GM18505 (cell line): ENCODE measurements around the gene BOD1.

Experiments
- ATAC-seq: cut with Tn5 transposase; IDR thresholded peaks from one replicate; pipeline ENCODE4 v1.9.1; 2021; ENCODE audit not compliant: unreplicated experiment
- POLR2A ChIP-seq: IDR thresholded peaks from 4 replicates; pipeline ENCODE4 v1.6.1; 2011; ENCODE audit warnings: borderline replicate concordance; ENCODE audit not compliant: insufficient read depth, insufficient read length; ENCODE audit errors: extremely low read depth

The BOD1 gene

GRCh38 chr5:173646692-173647091 lies 30.2 kb upstream of the BOD1 start:
- no peak for TF ChIP-seq POLR2A
- no peak for ATAC-seq

DNA sequence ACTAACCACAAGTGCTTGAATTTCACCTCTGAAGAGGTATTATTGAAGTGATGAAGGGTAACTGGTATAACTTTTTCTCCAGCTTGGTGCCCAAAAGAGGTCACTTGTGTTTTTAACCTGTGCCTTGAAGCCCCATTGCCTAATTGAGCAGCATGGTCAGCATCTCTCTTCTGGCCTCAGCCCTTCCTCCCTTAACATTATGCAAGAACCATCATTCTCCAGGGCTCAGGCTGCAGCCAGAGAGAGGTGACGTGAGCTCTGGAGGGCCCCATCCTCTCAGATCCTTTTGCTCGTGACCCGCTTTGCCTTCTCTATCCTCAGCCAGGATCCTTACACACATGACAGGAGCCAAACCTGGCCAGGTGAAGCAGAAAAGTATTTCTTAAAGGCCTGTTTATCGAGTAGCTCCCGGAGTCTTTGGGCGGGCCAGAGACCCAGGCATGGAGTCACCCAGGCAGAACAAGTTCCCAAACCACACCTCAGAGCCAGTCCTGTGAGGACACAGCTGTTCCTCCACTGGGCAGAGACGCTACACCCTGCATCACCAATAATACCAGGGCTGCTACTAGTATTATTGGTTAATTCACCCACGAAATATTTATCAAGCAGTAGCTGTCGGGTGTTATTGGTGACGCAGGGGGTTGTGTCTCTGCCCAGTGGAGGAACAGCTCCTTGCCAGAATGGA lies 29.6 kb upstream of the BOD1 start:
- TF ChIP-seq POLR2A = no peak
- ATAC-seq = no peak

DNA sequence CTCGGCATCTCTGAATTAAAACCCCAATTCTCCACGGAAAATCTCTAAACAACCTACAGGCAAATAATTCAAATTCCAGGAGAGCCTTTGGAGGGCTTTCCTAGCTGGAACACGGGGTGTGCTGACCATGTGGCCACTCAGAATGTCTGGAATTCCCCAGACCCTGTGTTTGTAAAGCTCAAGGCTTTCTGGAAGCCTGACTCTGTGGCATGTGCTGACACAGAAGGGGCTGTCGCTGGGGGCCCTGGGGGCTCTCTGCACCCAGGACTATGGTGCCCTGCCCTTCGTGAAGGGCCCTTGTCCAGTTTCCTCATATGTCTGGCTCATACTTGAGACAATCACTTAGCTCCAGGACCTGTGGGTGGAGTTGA lies 29.0 kb upstream of the BOD1 start:
- ATAC-seq = no peak
- no peak for TF ChIP-seq POLR2A

- no peak for TF ChIP-seq POLR2A
- no peak for ATAC-seq
Measured at GRCh38 chr5:173644673-173645436, 28.4 kb upstream of the BOD1 start.

DNA sequence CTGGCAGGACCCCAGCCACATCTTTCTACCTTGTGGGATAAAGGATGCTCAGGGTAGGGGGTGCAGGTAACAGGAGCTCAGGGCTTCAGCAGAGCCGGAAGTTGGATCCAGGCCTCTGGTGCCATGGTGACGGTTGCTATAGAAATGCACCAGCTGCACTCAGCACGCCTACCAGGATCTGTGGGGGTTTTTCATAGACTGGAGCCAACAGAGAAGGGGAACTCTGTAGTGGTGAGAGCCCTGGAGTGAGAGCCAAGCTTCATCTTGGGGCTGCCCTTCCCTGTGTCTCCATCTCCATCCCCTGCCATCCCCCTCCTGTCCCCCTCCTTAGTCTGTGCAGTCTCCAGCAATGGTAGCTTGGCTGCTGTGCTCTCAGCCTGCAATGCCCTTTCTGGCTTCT lies 27.5 kb upstream of the BOD1 start:
- no peak for TF ChIP-seq POLR2A
- peak; percentile 75 for ATAC-seq

- TF ChIP-seq POLR2A = no peak
- no peak for ATAC-seq
Measured at GRCh38 chr5:173642895-173643481, 26.5 kb upstream of the BOD1 start.

DNA sequence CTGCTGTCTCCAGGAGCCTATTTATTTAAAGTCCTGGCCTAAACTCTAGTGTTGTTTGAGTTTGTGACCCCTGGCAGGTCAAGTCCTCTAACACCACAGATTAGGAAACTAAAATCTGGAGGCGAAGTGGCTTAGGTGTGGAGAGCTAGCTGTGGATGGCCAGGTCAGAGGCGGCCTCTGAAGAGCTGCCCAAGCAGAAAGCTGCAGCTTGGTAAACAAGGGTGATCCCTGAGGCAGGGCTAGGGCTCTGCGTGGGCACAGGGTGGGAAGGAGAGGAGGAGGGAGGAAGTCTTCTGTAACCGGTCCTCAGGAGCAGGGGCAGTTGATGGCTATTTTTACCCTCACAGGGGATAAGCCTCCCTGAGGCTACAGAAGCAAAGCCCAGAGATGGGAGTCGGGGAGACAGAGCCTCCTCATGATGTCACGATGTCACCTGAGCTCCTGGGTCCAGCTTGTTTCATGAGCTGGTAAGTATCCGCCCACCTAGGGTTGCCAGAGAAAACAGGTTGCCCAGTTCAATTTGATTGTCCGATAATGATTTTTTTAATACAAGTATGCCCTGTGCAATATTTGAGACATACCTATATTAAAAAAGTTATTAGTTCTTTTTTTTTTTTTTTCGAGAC lies 25.9 kb upstream of the BOD1 start:
- no peak for TF ChIP-seq POLR2A
- ATAC-seq = no peak

- no peak for TF ChIP-seq POLR2A
- ATAC-seq = no peak
Measured at GRCh38 chr5:173640156-173640804, 23.8 kb upstream of the BOD1 start.

DNA sequence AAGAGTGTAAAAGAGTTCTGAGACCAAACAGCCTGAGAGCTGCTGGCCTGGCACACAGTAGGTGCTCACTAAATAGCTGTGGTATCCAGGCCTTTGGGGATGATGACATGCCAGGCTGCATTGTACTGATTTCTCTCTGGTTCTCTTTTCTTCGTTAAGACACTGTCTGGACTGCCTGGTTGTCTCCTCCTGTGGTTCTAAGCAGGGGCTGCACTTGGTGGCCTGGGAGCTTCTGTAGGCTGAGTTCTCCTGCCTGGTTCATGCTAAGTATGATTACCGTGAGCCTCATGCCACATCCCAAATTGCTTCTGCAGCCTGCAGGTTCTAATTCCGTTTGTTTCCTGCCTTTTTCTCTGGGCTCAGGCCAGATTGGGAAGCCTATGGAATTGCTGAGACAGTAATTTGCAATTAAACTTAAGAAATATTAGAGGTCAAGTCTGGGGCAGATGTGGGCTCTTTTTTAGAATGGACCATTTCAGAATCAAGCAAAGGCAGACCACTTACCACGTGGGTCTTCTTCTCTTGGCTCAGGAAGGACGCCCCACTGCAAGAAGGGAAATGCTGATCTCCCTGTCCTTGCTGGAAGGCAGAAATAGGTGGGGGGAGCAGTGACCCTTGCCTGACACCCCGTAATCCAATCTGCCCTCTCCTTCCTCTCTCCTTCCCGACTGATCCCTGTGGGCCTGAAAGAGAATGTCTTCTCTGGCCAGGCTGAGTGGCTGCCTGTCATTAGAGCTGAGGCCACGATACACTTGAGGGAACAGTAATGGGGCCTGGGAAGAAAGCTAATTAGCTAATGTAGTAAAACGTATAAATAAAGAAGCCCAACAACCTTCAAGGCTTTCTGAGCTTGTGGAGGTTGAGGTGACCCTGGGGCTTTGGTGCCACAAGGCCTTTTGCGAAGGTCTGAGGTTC lies 21.9 kb upstream of the BOD1 start:
- no peak for TF ChIP-seq POLR2A
- ATAC-seq = no peak

DNA sequence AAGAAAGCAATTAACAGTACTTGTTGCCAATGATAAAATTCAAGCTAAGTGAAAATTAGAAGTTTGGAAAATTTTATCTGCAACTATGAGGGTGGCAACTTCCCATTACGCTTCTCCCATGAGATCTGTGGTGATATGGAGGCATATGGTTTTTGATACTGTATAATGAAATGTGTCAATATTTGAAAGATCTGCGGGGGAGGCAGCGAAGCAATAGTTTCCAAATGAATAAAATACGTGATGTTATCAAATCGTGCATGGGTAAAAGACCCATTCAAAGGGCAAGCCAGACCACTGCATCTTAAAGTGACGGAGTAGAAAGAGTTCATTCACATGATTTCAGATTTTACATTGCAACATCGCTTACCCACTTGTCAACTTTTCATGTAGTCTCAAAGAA lies 20.9 kb upstream of the BOD1 start:
- no peak for ATAC-seq
- TF ChIP-seq POLR2A = no peak

DNA sequence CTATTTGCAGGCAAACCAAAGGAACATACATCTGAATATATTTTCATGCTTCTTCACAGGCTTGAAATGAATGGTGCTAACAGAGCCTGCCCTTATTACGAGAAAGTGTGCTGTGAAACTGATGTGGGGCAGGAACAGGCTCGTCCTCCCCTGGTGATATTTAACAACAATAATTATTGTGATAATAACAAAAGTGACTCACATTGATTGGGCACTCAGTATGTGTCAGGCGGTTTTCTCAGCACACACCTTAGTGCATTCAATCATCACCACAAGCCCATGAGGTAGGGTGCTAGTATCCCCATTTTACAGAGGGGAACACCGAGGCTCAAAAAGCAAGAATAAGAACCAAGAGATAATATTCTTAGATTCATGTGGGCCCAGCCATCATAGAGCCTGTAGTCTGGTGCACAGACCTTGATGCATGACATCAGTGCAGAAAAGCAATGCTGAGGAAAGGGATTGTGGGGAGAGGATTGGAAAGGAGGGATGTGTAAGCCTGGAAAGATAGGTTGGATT lies 18.1 kb upstream of the BOD1 start:
- no peak for ATAC-seq
- TF ChIP-seq POLR2A = no peak

DNA sequence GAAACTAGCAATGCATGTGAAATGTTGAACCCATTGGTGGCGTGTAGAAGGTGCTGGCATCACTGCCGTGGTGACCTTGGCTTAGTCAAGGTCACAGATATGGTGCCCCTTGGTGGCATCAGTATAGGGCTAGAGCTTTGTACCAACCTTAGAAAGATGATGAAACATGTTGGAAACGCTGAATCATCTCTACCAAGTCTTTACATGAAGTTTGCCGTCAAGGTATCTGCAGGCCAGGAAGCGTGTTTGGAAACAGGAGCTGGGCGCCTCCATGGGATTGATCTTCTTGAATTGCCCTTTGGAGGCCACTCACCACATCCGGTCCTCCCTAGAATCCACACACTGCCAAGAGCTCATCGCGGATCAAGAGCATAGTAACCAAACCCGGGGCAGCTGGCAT lies 16.9 kb upstream of the BOD1 start:
- TF ChIP-seq POLR2A = no peak
- ATAC-seq = no peak
